Measurements from ENCODE around the gene LMNTD2.

LMNTD2 gene

DNA sequence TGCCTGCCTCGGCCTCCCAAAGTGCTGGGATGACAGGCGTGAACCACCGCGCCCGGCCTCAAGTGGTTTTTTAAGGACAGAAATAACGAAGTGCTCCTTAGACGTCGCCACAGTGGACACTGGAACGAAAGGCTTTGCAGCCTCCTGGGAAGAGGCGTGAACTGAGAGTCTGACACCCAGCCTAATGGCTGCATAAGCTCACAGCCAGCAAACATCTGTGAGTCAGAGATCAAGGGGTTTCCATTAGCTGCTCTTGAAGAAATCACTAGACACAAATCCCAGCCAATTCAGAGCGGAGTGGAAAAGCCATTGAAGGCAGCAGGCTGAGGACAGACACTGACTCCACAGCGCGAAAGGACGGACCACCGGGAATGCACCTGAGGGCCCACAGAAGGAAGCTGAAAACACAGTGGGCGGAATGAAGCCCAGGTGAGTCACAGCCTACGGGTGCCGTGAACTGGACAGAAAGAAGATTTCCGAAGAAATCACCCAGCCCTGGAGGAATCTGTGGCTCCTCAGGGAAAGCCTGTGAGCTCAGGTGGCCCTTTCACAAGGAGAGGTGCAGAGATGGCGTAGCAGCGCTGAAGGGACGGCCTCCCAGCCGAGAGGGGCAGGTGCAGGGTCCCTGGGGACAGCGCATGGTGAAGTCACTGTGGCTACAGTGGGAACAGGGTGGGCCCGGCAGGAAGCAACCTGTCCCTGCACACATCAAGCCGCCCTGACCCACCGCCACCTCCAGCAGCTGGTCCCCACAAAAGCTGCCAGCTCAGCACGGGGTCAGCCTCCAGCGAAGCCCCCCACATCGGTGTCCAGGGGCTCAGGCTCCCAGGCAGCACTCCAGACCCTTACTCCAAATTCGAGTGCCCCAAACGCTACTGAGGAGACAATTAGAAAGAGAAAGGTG is 11.6 kb downstream of the LMNTD2 start:
- TF ChIP-seq FOXP2 (optimal IDR thresholded peaks at IDR 0.05; ENCODE audit: control extremely low read depth, extremely low read length, insufficient read depth) (no peak), EZH2 (IDR thresholded peaks at IDR 0.05) (no peak), POLR2AphosphoS5 (IDR thresholded peaks at IDR 0.05; ENCODE audit: borderline replicate concordance, low read depth, low read length) (no peak)
- no peak overlapping the region for H3K27ac ChIP-seq
- H3K9ac ChIP-seq (ENCODE audit: insufficient read length), result no peak overlapping the region
- H3K4me3 ChIP-seq, result no peak overlapping the region
- DNase-seq (ENCODE audit: low read depth, low spot score), result no peak
- H3K9me3 ChIP-seq (ENCODE audit: low read depth, low read length), result no peaks in the 10 kb centered on the region
- no peaks in the 10 kb centered on the region for H3K36me3 ChIP-seq (ENCODE audit: insufficient read depth, low read length)

DNA sequence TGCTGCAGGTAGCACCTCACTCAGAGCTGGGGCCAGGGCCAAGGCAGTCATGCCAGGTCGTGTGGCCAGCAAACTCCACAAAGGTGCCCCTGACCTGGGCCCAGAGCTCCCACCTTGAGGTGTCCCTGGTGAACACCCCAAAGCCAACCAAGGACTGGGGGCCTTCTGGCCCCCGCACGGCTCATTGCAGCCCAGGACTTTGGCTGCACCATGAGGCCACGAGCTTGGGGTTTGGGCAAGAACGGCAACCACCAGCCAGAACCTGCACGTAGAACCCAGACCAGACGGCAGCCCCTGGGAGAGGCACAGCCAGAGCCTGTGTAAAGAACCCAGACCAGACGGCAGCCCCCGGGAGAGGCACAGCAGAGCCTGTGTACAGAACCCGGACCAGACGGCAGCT is 15.4 kb downstream of the LMNTD2 start:
- Histone ChIP-seq H3K9me3 (ENCODE audit: low read depth, low read length) (no peaks in the 10 kb centered on the region), H3K36me3 (ENCODE audit: insufficient read depth, low read length) (no peaks in the 10 kb centered on the region), H3K9ac (ENCODE audit: insufficient read length) (no peak overlapping the region), H3K27ac (no peak overlapping the region), H3K4me3 (no peak overlapping the region)
- DNase-seq (ENCODE audit: low read depth, low spot score), result no peak
- no peak for TF ChIP-seq EZH2 (IDR thresholded peaks at IDR 0.05)
- no peak for TF ChIP-seq POLR2AphosphoS5 (IDR thresholded peaks at IDR 0.05; ENCODE audit: borderline replicate concordance, low read depth, low read length)
- no peak for TF ChIP-seq FOXP2 (optimal IDR thresholded peaks at IDR 0.05; ENCODE audit: control extremely low read depth, extremely low read length, insufficient read depth)

DNA sequence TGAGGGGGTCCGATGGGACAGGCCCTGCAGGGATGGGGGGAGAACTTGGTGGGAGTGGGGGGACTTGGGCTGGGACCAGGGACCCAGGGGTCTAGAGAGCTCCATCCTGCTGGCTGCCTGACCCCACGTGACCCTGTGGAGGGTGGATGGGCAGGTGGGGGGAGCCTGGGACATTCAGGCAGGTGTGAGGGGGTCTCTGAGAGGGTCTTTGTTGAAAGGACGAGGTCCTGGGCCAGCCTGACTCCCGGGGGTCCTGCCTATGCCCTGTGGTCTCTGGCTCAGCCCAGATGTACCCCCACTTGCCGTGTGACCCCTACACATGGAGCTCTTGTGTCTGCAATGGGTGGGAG is 15.7 kb downstream of the LMNTD2 start:
- no peak overlapping the region for H3K4me3 ChIP-seq
- no peaks in the 10 kb centered on the region for H3K36me3 ChIP-seq (ENCODE audit: insufficient read depth, low read length)
- no peak overlapping the region for H3K9ac ChIP-seq (ENCODE audit: insufficient read length)
- TF ChIP-seq EZH2 (IDR thresholded peaks at IDR 0.05) (no peak), FOXP2 (optimal IDR thresholded peaks at IDR 0.05; ENCODE audit: control extremely low read depth, extremely low read length, insufficient read depth) (no peak), POLR2AphosphoS5 (IDR thresholded peaks at IDR 0.05; ENCODE audit: borderline replicate concordance, low read depth, low read length) (no peak)
- H3K27ac ChIP-seq, result no peak overlapping the region
- no peak for DNase-seq (ENCODE audit: low read depth, low spot score)
- H3K9me3 ChIP-seq (ENCODE audit: low read depth, low read length), result no peaks in the 10 kb centered on the region

DNA sequence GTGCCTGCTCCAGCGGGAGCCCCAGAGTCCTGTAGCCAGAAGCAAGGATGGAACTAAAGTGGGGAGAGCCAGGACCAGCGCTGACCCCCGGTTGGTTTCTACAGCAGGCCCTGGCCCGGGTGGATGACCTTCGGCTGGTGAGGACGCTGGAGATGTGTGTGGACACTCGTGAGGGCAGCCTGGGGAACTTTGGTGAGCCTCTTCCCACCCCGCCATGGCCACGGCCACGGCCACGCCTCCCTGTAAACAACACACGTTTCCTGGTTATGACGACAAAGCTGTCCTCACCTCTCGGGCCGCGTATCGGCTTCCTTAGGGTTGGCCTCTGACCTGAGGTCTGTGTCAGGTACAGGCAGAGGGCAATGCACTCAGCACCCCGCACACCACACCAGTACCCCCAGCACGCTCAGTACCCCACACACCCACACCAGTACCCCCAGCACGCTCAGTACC is 19.1 kb downstream of the LMNTD2 start:
- Histone ChIP-seq H3K4me3 (no peak overlapping the region), H3K36me3 (ENCODE audit: insufficient read depth, low read length) (no peaks in the 10 kb centered on the region), H3K9ac (ENCODE audit: insufficient read length) (no peak overlapping the region), H3K27ac (no peak overlapping the region), H3K9me3 (ENCODE audit: low read depth, low read length) (no peaks in the 10 kb centered on the region)
- TF ChIP-seq FOXP2 (optimal IDR thresholded peaks at IDR 0.05; ENCODE audit: control extremely low read depth, extremely low read length, insufficient read depth), result no peak
- TF ChIP-seq POLR2AphosphoS5 (IDR thresholded peaks at IDR 0.05; ENCODE audit: borderline replicate concordance, low read depth, low read length), result no peak
- TF ChIP-seq EZH2 (IDR thresholded peaks at IDR 0.05), result no peak
- DNase-seq (ENCODE audit: low read depth, low spot score), result no peak

DNA sequence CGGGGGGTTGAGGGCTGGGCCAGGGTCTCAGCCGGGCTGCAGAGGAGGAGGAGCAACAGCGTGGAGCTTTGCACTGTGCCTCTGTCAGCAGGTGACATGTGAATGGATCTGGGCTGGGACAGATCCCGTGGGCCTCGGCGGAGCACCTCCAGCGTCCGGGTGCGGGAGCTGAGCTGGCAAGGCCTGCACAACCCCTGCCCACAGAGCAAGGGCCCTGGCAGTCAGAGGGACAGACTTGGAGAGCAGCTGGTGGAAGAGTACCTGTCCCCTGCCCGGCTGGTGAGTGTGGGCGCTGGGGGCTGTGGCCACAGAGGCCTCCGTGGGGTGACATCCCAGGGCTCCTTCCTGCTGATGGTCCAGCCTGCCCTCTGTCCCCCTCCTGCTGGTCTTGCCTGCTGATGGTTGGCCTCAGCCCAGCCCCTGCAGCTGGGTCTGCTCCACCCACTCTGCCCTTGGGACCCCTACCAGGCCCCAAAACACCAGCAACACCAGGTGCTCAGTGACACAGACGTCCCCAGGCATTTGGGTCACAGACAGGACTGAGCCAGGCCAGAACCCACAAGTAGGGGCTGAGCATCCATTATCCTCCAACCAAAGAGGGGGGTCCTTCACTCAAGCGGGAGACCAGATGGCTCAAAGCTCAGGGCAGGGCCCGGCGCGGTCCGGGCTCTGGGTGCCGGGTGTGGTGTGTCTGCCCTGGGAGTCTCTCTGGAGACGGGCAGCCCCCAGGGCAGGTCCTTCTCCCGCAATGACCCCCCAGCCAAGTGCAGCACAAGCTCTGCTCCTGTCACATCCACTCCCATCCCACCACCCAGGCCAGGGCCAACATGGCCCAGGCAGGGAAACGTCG is 19.7 kb downstream of the LMNTD2 start:
- Histone ChIP-seq H3K9ac (ENCODE audit: insufficient read length) (no peak overlapping the region), H3K36me3 (ENCODE audit: insufficient read depth, low read length) (no peaks in the 10 kb centered on the region), H3K4me3 (no peak overlapping the region), H3K9me3 (ENCODE audit: low read depth, low read length) (no peaks in the 10 kb centered on the region), H3K27ac (no peak overlapping the region)
- no peak for DNase-seq (ENCODE audit: low read depth, low spot score)
- TF ChIP-seq POLR2AphosphoS5 (IDR thresholded peaks at IDR 0.05; ENCODE audit: borderline replicate concordance, low read depth, low read length), result no peak
- no peak for TF ChIP-seq EZH2 (IDR thresholded peaks at IDR 0.05)
- no peak for TF ChIP-seq FOXP2 (optimal IDR thresholded peaks at IDR 0.05; ENCODE audit: control extremely low read depth, extremely low read length, insufficient read depth)

DNA sequence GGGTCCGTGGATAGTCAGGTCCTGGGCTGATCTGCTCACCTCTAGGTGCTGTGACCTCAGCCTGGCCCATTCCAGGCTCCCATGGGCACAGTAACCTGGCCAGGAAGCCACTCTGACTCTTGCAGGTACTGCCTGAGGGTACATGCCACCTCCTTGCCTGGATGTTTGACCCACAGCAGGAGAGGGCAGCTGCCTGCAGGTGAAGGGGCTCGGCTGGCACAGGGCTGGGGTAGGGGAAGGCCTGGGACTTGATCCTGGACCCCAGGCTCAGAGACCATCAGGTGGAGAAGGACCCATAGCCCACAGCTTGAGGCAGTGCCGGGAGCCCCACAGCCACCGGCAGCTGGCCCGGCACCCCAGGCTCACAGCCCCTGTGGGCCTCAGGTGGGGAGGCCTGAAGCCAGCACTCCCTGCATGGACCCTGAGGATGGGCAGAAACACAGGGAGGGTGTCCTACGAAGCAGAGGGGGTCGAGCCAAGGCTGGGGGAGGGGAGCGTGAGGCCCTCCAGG is 20.5 kb downstream of the LMNTD2 start:
- TF ChIP-seq FOXP2 (optimal IDR thresholded peaks at IDR 0.05; ENCODE audit: control extremely low read depth, extremely low read length, insufficient read depth) (no peak), EZH2 (IDR thresholded peaks at IDR 0.05) (no peak), POLR2AphosphoS5 (IDR thresholded peaks at IDR 0.05; ENCODE audit: borderline replicate concordance, low read depth, low read length) (no peak)
- H3K9ac ChIP-seq (ENCODE audit: insufficient read length), result no peak overlapping the region
- H3K4me3 ChIP-seq, result no peak overlapping the region

DNA sequence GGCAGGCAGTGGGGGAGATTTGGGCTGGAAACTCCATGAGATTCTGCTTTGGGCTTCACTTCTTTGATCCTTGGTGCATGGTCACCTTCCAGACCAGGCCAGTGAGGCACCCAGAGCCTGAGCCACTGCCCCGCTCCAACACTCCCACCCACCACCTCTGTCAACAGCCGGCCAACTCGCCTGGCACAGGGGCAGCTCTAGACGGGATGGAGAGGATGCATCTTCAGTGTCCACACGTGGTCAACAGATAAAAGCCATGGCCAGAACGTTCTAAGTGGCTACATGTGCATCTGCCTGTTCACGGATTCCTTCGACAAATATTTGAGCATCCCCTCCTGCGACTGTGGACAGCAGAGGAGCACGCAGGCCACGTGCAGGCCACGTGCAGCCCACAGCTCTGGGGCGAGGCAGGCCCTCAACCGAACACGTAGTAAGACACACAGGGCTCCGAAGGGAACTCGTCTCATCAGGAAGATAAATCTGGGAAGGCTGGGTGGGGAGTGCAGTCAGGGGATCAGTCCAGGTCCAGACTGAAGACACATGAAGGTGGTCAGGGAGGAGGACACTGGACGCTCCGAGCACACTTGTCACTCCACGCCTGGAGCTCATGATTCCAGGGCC is 22.0 kb downstream of the LMNTD2 start:
- peaks cover 3% of the 10 kb centered on the region; the same call in 1 of the 2 replicates for H3K36me3 ChIP-seq (ENCODE audit: insufficient read depth, low read length)
- no peak overlapping the region for H3K4me3 ChIP-seq
- no peak for TF ChIP-seq EZH2 (IDR thresholded peaks at IDR 0.05)
- TF ChIP-seq POLR2AphosphoS5 (IDR thresholded peaks at IDR 0.05; ENCODE audit: borderline replicate concordance, low read depth, low read length), result no peak
- TF ChIP-seq FOXP2 (optimal IDR thresholded peaks at IDR 0.05; ENCODE audit: control extremely low read depth, extremely low read length, insufficient read depth), result no peak
- H3K9me3 ChIP-seq (ENCODE audit: low read depth, low read length), result no peaks in the 10 kb centered on the region
- H3K9ac ChIP-seq (ENCODE audit: insufficient read length), result no peak overlapping the region
- no peak for DNase-seq (ENCODE audit: low read depth, low spot score)
- no peak overlapping the region for H3K27ac ChIP-seq

More for the DNA sequence above, 20.5 kb downstream of the LMNTD2 start:
- no peaks in the 10 kb centered on the region for H3K9me3 ChIP-seq (ENCODE audit: low read depth, low read length)
- H3K27ac ChIP-seq, result no peak overlapping the region
- no peak for DNase-seq (ENCODE audit: low read depth, low spot score)
- H3K36me3 ChIP-seq (ENCODE audit: insufficient read depth, low read length), result no peaks in the 10 kb centered on the region
